Muscle of back (tissue), 11 donors: ENCODE measurements around the gene VWC2L. TPM values are rescaled to one million over a fixed set of nuclear protein-coding genes. Genes with fewer than 3 reads are reported as not detected.

Experiments used
- DNase-seq, 3 donors: peaks; one replicate each; pipeline versions ENCODE4 v3.0.0 to v3.0.0-alpha.2; 2013
- polyA plus RNA-seq, 10 donors: library from polyadenylated mRNA; unstranded; fragments of 120-200 nt; gene quantifications; one replicate each; pipeline ENCODE4 v1.2.1, GENCODE V29; 2013; ENCODE audit not compliant: insufficient read length in 10 of 10

Gene VWC2L
- polyA plus RNA-seq, 10 donors: not detected

- DNase-seq: no peak
Observed at GRCh38 chr2:214591366-214591765, 180.5 kb downstream of the VWC2L start.

- no peak for DNase-seq
Observed at GRCh38 chr2:214592011-214592410, 181.2 kb downstream of the VWC2L start.

- peak in 1 of 3 donors; percentile 45 for DNase-seq
Observed at GRCh38 chr2:214593727-214594126, 182.9 kb downstream of the VWC2L start.

GRCh38 chr2:214601852-214602633 lies 191.2 kb downstream of the VWC2L start:
- no peak for DNase-seq

GRCh38 chr2:214604861-214605260 lies 194.0 kb downstream of the VWC2L start:
- DNase-seq: peak in 1 of 3 donors; percentile 33

- DNase-seq: no peak
Observed at GRCh38 chr2:214607051-214607450, 196.2 kb downstream of the VWC2L start.

- DNase-seq: no peak
Observed at GRCh38 chr2:214611015-214611414, 200.2 kb downstream of the VWC2L start.

- DNase-seq: no peak
Observed at GRCh38 chr2:214624166-214624760, 213.4 kb downstream of the VWC2L start.

GRCh38 chr2:214628091-214628490 lies 217.2 kb downstream of the VWC2L start:
- no peak for DNase-seq
